AG04450 (cell line): ENCODE results near the gene GALNT2. TPM values are rescaled to one million over a fixed set of nuclear protein-coding genes. Genes with fewer than 3 reads are reported as not detected.

Experiments used
- CTCF ChIA-PET: fragments of 300-600, 350-600 bp; formaldehyde crosslinking; extraction: SDS; loops from one replicate; lab custom pipeline; 2022; ENCODE audit warnings: antibody characterized with exemption, inconsistent platforms; lab: Charles Lee
- POLR2A ChIA-PET: fragments of 350-600 bp; formaldehyde crosslinking; extraction: SDS; loops from one replicate; lab custom pipeline; 2021; ENCODE audit warnings: antibody characterized with exemption, inconsistent platforms; lab: Yijun Ruan, JAX
- DNase-seq: peaks from one replicate; pipeline ENCODE4 v3.0.0-alpha.2; 2011; ENCODE audit warnings: low read depth, low spot score
- H3K27ac ChIP-seq: one replicate; pipeline ENCODE4 v1.5.1; 2012; ENCODE audit warnings: low read depth, low read length, control low read depth
- H3K27me3 ChIP-seq: one replicate; pipeline ENCODE4 v1.6.0; 2012; ENCODE audit warnings: low read length; ENCODE audit not compliant: control insufficient read depth, insufficient read depth
- H3K4me3 ChIP-seq: 2 replicates; pipeline ENCODE4 v1.5.1; 2011; ENCODE audit warnings: mild to moderate bottlenecking, low read depth, low read length, control low read depth
- H3K9me3 ChIP-seq: 2 replicates; pipeline ENCODE4 v1.5.1; 2012; ENCODE audit warnings: low read length; ENCODE audit not compliant: control insufficient read depth, insufficient read depth
- polyA plus RNA-seq: library from polyadenylated mRNA; depleted of rRNA; stranded (reverse); fragments of >200 nt; gene quantifications from 2 replicates; pipeline ENCODE4 v1.2.3, GENCODE V29; 2011
- TF ChIP-seq, protein P1 (sequence below): IDR thresholded peaks from 2 replicates; pipeline ENCODE4 v1.5.1; 2011; ENCODE audit warnings: low read depth, low read length, control low read depth, inconsistent platforms

The GALNT2 gene
- polyA plus RNA-seq, 1 experiment, result 121 TPM

DNA sequence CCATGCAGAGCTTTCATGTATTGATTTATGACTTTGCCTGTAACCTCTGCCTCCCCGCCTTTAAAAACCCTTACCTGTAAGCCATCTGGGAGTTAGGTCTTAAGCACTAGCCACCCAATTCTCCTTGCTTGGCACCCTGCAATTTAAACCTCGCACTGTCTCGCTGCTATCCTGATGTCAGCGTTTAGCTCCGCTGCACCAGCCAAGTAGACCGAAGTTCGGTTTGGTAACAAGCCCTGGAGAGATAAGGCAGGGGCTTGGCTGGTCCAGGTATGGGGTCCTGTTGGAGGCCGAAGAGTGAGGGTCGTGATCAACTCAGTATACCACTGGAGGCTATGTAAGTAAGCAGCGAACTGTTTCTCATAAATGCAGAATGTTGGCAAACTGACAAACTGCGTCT, 64.4 kb downstream of the GALNT2 start:
- ChIA-PET CTCF (no interaction called here), POLR2A (no interaction called here)
- DNase-seq, result no peak
- Histone ChIP-seq H3K4me3 (no peak overlapping the region), H3K9me3 (no peaks in the 10 kb centered on the region), H3K27ac (no peak overlapping the region), H3K27me3 (no peaks in the 10 kb centered on the region)
- TF ChIP-seq, protein P1, sequence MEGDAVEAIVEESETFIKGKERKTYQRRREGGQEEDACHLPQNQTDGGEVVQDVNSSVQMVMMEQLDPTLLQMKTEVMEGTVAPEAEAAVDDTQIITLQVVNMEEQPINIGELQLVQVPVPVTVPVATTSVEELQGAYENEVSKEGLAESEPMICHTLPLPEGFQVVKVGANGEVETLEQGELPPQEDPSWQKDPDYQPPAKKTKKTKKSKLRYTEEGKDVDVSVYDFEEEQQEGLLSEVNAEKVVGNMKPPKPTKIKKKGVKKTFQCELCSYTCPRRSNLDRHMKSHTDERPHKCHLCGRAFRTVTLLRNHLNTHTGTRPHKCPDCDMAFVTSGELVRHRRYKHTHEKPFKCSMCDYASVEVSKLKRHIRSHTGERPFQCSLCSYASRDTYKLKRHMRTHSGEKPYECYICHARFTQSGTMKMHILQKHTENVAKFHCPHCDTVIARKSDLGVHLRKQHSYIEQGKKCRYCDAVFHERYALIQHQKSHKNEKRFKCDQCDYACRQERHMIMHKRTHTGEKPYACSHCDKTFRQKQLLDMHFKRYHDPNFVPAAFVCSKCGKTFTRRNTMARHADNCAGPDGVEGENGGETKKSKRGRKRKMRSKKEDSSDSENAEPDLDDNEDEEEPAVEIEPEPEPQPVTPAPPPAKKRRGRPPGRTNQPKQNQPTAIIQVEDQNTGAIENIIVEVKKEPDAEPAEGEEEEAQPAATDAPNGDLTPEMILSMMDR, result no peak

DNA sequence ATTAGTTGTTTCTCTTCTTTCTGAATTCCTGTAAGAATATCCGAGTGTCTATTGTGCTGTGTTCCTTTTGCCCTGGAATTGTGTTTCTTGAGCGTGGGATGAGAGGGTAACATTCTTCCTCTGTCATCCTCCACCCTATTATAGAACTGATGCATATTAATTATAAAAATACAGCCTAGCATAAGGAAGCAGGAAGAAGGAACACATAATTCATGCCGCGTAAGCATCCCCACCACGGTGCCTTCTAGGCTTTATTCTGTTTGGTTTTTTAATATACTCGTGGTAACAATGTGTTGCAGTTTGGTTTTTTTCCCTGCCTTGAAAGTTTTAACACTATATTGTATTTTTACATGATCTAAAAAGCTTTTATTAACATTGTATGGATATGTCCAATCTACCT, 65.7 kb downstream of the GALNT2 start:
- Histone ChIP-seq H3K27me3 (no peaks in the 10 kb centered on the region), H3K4me3 (no peak overlapping the region), H3K27ac (no peak overlapping the region), H3K9me3 (no peaks in the 10 kb centered on the region)
- DNase-seq, result no peak
- ChIA-PET CTCF (interaction anchor here (1.1 kb wide), 1 partner anchor 16 kb away, joined by 3 read pairs; no protein-coding TSS in a partner anchor), POLR2A (interaction anchor here (0.7 kb wide), 1 partner anchor 67 kb away, joined by 4 read pairs; no protein-coding TSS in a partner anchor)
- TF ChIP-seq, protein P1, result no peak

- TF ChIP-seq, protein P1, result no peak
- Histone ChIP-seq H3K27me3 (no peaks in the 10 kb centered on the region), H3K9me3 (no peaks in the 10 kb centered on the region), H3K4me3 (no peak overlapping the region), H3K27ac (no peak overlapping the region)
- POLR2A ChIA-PET, result no interaction called here
- CTCF ChIA-PET, result interaction anchor here (0.5 kb wide), 1 partner anchor 214 kb away, joined by 4 read pairs; no protein-coding TSS in a partner anchor
- no peak for DNase-seq
Measured at GRCh38 chr1:230135726-230136125, 68.7 kb downstream of the GALNT2 start.

DNA sequence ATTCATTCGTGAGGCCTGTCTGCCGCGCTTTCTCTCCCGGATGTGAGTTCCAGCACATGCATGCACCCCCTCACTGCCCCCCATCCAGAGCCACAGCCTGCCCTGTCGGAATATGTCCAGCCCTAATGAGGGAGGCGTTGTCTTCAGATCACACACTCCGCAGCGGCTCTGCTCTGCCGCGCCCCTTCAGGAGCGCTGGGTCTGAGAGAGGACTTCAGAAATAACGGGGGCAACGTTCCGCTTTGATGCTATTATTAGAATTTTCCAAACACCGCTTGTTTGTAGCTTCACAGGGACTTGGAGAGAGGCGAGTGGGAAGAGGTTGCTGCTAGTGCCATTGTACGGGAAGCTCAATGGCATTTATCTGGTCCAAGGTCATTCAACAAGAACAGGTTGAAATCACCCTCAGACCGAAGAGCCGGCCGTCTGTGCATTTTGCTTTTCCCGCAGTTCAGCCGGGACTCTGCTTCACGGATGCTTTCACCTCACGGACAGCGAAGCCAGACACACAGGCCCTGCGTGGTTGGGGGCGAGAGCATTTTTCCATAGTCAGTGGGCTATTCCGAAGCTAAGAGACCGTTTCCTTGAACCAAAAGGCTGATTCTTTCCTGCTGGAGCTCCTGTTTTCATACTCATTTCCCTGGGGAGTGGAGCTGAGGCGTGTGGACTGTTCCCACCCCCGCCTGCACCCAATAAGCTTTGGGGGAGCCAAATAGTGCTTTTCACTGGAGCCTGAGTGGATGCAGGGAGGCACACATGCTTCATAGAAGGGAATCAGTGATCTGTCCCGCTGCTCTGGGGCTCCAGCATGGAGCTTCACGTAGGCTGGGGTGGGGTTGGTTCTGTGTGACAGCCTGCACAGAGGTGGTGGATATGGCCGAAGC, 69.7 kb downstream of the GALNT2 start:
- peak overlapping the region; percentile 11 for H3K27ac ChIP-seq
- DNase-seq, result no peak
- TF ChIP-seq, protein P1, result no peak
- ChIA-PET CTCF (interaction anchor here (0.5 kb wide), 1 partner anchor 213 kb away, joined by 4 read pairs; no protein-coding TSS in a partner anchor), POLR2A (interaction anchor here (0.5 kb wide), 1 partner anchor 43 kb away, joined by 4 read pairs; no protein-coding TSS in a partner anchor)
- H3K4me3 ChIP-seq, result no peak overlapping the region
- no peaks in the 10 kb centered on the region for H3K9me3 ChIP-seq
- H3K27me3 ChIP-seq, result no peaks in the 10 kb centered on the region

DNA sequence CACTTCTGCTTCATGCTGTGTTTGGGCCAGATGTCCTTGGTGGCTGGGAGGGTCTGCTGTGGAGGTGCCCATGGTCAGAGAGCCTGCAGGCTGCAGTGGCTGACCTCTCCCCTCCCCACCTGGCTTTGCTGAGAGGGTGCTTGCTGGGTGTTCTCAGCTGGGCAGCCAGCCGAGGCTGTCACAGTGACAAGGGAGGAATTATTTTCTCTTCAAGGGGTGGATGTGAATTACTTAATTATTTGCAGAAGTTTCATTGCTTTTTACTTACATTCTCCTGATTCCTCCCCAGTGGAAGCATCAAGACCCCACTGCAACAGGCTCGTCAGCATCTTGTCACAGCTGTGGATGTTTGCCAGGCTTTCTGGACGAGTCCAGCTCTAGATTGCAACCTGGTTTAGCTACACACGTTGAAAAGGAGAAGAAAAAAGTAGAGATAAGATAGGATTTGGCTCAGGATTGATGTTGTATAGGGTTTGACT, 70.3 kb downstream of the GALNT2 start:
- TF ChIP-seq, protein P1, result no peak
- no peak overlapping the region for H3K4me3 ChIP-seq
- no peak overlapping the region for H3K27ac ChIP-seq
- H3K9me3 ChIP-seq, result no peaks in the 10 kb centered on the region
- DNase-seq, result no peak
- CTCF ChIA-PET, result no interaction called here
- POLR2A ChIA-PET, result interaction anchor here (0.5 kb wide), 1 partner anchor 42 kb away, joined by 4 read pairs; no protein-coding TSS in a partner anchor
- H3K27me3 ChIP-seq, result no peaks in the 10 kb centered on the region
